Lower leg skin (tissue), 3 donors: ENCODE results near the gene GDPD4.

Source experiments
- POLR2A ChIP-seq, 2 donors: fragments of 450-650 bp; IDR thresholded peaks; one replicate each; pipeline ENCODE4 v1.6.1; 2016 to 2017; ENCODE audit warnings: antibody characterized with exemption in 2 of 2, mild to moderate bottlenecking in 1 of 2, moderate library complexity in 1 of 2
- TF ChIP-seq, protein P1 (sequence below), 3 donors: fragments of 450-650 bp; IDR thresholded peaks; one replicate each; pipeline ENCODE4 v1.5.1; 2016; ENCODE audit warnings: antibody characterized with exemption in 3 of 3, mild to moderate bottlenecking in 3 of 3, moderate library complexity in 2 of 3

DNA sequence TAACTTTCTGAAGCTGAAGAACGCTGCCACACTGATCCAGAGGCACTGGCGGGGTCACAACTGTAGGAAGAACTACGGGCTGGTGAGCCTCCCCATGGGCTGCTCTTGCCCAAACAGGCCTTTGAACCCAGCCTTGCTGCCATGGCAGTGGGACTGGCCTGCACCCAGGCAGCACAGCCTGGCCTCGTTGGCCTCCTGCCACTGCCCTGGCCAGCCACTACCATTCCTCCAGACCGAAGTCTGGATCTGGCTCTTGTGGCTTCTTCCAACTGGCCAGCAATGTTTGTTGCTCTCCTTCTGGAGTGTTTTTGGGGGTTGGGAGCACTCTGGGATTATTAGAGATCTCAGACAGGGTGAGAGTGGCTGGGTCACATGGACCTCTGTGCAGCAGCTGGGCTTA is 122.4 kb downstream of the GDPD4 start:
- TF ChIP-seq, protein P1, sequence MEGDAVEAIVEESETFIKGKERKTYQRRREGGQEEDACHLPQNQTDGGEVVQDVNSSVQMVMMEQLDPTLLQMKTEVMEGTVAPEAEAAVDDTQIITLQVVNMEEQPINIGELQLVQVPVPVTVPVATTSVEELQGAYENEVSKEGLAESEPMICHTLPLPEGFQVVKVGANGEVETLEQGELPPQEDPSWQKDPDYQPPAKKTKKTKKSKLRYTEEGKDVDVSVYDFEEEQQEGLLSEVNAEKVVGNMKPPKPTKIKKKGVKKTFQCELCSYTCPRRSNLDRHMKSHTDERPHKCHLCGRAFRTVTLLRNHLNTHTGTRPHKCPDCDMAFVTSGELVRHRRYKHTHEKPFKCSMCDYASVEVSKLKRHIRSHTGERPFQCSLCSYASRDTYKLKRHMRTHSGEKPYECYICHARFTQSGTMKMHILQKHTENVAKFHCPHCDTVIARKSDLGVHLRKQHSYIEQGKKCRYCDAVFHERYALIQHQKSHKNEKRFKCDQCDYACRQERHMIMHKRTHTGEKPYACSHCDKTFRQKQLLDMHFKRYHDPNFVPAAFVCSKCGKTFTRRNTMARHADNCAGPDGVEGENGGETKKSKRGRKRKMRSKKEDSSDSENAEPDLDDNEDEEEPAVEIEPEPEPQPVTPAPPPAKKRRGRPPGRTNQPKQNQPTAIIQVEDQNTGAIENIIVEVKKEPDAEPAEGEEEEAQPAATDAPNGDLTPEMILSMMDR (IDR thresholded peaks at IDR 0.05), result no peak
- TF ChIP-seq POLR2A (IDR thresholded peaks at IDR 0.05), result no peak
